ENCODE results near the gene PPA1. TPM values are rescaled to one million over a fixed set of nuclear protein-coding genes. Genes with fewer than 3 reads are reported as not detected.

PPA1 gene
- total RNA-seq, 1 experiment from 2014 or later = 234 TPM

DNA sequence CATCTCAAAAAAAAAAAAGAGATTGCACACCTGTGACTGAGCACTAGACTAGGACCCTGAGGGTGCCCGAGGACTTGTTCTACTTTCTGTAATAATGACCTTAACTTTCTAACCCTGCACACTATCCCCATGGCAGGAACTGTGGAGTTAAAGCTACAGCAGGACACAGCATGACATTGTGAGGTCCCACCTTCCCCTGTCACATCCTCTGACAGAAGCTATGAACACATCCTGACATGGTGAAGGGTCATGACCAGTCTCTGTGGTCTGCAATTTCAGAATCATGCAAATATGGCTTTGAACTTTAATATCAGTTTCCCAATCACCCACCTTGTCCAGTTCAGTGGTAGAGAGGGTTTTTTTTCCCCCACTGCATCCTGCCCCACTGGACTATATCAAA, 44.5 kb downstream of the PPA1 start:
- POLR2A ChIA-PET = no interaction called here
- intact Hi-C loops (cut with micrococcal nuclease) = no loop called here
- TF ChIP-seq TCF7L2 (IDR thresholded peaks at IDR 0.05; ENCODE audit: borderline replicate concordance, extremely low read depth, insufficient read depth, insufficient read length) (no peak), CEBPB (IDR thresholded peaks at IDR 0.05; ENCODE audit: low read depth) (no peak), SP1 (IDR thresholded peaks at IDR 0.05; ENCODE audit: low read depth) (no peak), ZBTB33 (IDR thresholded peaks at IDR 0.05; ENCODE audit: extremely low read depth, insufficient replicate concordance, low read length) (no peak), ELF1 (IDR thresholded peaks at IDR 0.05; ENCODE audit: borderline replicate concordance, low read depth) (no peak), EGR1 (IDR thresholded peaks at IDR 0.05; ENCODE audit: low read depth) (no peak)
- H4K20me1 ChIP-seq (ENCODE audit: insufficient read depth) = no peaks in the 10 kb centered on the region
- ATAC-seq (no peak), DNase-seq (ENCODE audit: low read depth, low spot score) (no peak)
- no peak overlapping the region for H3K27ac ChIP-seq (ENCODE audit: low read depth, low read length)
- RAD21 ChIA-PET (ENCODE audit: low non-redundant PET in 1 of 2, low total read pairs in 2 of 2, uncharacterized antibody in 2 of 2, unreplicated experiment in 2 of 2) = no interaction called here
- H3K9ac ChIP-seq (ENCODE audit: low read length) = no peak overlapping the region
- no peaks in the 10 kb centered on the region for H3K36me3 ChIP-seq (ENCODE audit: control insufficient read depth in 1 of 2, insufficient read depth in 2 of 2, low read length in 2 of 2)
- no peaks in the 10 kb centered on the region for H3K4me1 ChIP-seq (ENCODE audit: control insufficient read depth in 1 of 2, insufficient read depth in 2 of 2, low read length in 2 of 2)
- H3K79me2 ChIP-seq (ENCODE audit: insufficient read depth, low read length) = no peaks in the 10 kb centered on the region
- H3K9me3 ChIP-seq (ENCODE audit: control insufficient read depth in 1 of 2, insufficient read depth in 1 of 2, low read depth in 1 of 2, low read length in 2 of 2) = no peaks in the 10 kb centered on the region
- CTCF ChIA-PET = no interaction called here
- no peak overlapping the region for H3K4me3 ChIP-seq (replicated peaks in 1 of 2; ENCODE audit: low read depth in 1 of 2, low read length in 2 of 2)
- BruUV-seq (replicated peaks) = no TSS peak
- H3K9me2 ChIP-seq (ENCODE audit: insufficient read depth) = no peaks in the 10 kb centered on the region
- H2AFZ ChIP-seq (ENCODE audit: low read depth, low read length, poor library complexity, severe bottlenecking) = no peak overlapping the region
- H3K4me2 ChIP-seq (ENCODE audit: low read length) = no peak overlapping the region
- H3K27me3 ChIP-seq (ENCODE audit: insufficient read depth, low read length) = 0 out of 2 replicates have a peak, but pooled peaks cover 6% of the 10 kb centered on the region

GRCh38 chr10:70186571-70186970, 46.7 kb downstream of the PPA1 start:
- POLR2A ChIA-PET = no interaction called here
- H3K4me2 ChIP-seq (ENCODE audit: low read length) = no peak overlapping the region

More at GRCh38 chr10:70186571-70186970, 46.7 kb downstream of the PPA1 start:
- H3K4me1 ChIP-seq (ENCODE audit: control insufficient read depth in 1 of 2, insufficient read depth in 2 of 2, low read length in 2 of 2) = no peaks in the 10 kb centered on the region
- ChIA-PET RAD21 (ENCODE audit: low non-redundant PET in 1 of 2, low total read pairs in 2 of 2, uncharacterized antibody in 2 of 2, unreplicated experiment in 2 of 2) (no interaction called here), CTCF (no interaction called here)
- no peaks in the 10 kb centered on the region for H3K79me2 ChIP-seq (ENCODE audit: insufficient read depth, low read length)
- no peak overlapping the region for H3K9ac ChIP-seq (ENCODE audit: low read length)
- intact Hi-C loops (cut with micrococcal nuclease) = no loop called here
- H3K27ac ChIP-seq (ENCODE audit: low read depth, low read length) = no peak overlapping the region
- H3K9me2 ChIP-seq (ENCODE audit: insufficient read depth) = no peaks in the 10 kb centered on the region
- ATAC-seq (no peak), DNase-seq (ENCODE audit: low read depth, low spot score) (no peak)
- TF ChIP-seq, protein P1, sequence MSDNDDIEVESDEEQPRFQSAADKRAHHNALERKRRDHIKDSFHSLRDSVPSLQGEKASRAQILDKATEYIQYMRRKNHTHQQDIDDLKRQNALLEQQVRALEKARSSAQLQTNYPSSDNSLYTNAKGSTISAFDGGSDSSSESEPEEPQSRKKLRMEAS (IDR thresholded peaks at IDR 0.05) = no peak
- TF ChIP-seq CBX3 (IDR thresholded peaks at IDR 0.05; ENCODE audit: low read depth) = no peak
- TF ChIP-seq ATF3 (IDR thresholded peaks at IDR 0.05) = no peak
- no peak for TF ChIP-seq YY1 (IDR thresholded peaks at IDR 0.05; ENCODE audit: extremely low read depth, insufficient replicate concordance, low read depth, low read length)
- TF ChIP-seq RAD21 (IDR thresholded peaks at IDR 0.05; ENCODE audit: low read depth) = no peak
- TF ChIP-seq SIN3A (IDR thresholded peaks at IDR 0.05; ENCODE audit: low read depth) = no peak
- no peak for TF ChIP-seq EZH2phosphoT487 (IDR thresholded peaks at IDR 0.05; ENCODE audit: borderline replicate concordance)
- no peak for TF ChIP-seq REST (IDR thresholded peaks at IDR 0.05; ENCODE audit: low read depth)
- H3K4me3 ChIP-seq (replicated peaks in 1 of 2; ENCODE audit: low read depth in 1 of 2, low read length in 2 of 2) = no peak overlapping the region
- no peaks in the 10 kb centered on the region for H3K9me3 ChIP-seq (ENCODE audit: control insufficient read depth in 1 of 2, insufficient read depth in 1 of 2, low read depth in 1 of 2, low read length in 2 of 2)
- H4K20me1 ChIP-seq (ENCODE audit: insufficient read depth) = no peaks in the 10 kb centered on the region
- H2AFZ ChIP-seq (ENCODE audit: low read depth, low read length, poor library complexity, severe bottlenecking) = no peak overlapping the region
- no TSS peak for BruUV-seq (replicated peaks)
- H3K36me3 ChIP-seq (ENCODE audit: control insufficient read depth in 1 of 2, insufficient read depth in 2 of 2, low read length in 2 of 2) = no peaks in the 10 kb centered on the region
- peaks cover 13% of the 10 kb centered on the region for H3K27me3 ChIP-seq (ENCODE audit: insufficient read depth, low read length)

Measured in HCT116 (cell line).